ENCODE results near the gene C2CD2. TPM values are rescaled to one million over a fixed set of nuclear protein-coding genes. Genes with fewer than 3 reads are reported as not detected.

C2CD2 gene
- total and polyA plus RNA-seq, 8 donors, result 7.9 to 16.8 (median 11.3) TPM

DNA sequence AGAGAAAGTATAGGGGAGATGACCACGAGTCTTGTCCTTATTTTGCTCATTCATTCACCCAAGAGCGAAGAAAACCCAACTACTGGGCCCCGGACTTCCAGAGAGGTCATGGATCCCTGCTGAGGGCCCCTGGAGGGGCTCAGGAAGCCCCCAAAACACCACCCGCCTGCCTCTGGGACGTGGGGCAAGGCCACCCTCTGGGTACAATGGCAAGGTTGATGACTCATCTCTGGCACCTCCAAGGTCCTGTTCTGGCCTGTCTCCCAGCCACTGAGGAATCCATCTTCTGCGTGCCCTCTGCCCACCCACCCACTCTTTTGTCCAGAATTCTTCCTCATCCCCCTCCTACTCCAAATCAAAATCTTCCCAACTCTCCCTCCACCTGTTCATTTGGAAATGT, 53.4 kb downstream of the C2CD2 start:
- no peaks in the 10 kb centered on the region for H3K27me3 ChIP-seq
- ATAC-seq, result peak; percentile 36 to 57 (median 50)
- H3K36me3 ChIP-seq, result peaks cover 0 to 3% (median 0%) of the 10 kb centered on the region in 3 donors
- 75 to 80% methylated on average over 6 of the region's 6 CpGs for WGBS, 2 donors
- peaks cover 11 to 18% (median 16%) of the 10 kb centered on the region in 3 donors for H3K4me1 ChIP-seq
- intact Hi-C loops (cut with DNase I), result no loop called here
- peak in 2 of 6 donors; percentile 57 for DNase-seq
- H3K9me3 ChIP-seq, result no peaks in the 10 kb centered on the region
- H3K27ac ChIP-seq, result peak overlapping the region; percentile 67 to 84 (median 78)
- no peak for FAIRE-seq
- TF ChIP-seq, protein P1, sequence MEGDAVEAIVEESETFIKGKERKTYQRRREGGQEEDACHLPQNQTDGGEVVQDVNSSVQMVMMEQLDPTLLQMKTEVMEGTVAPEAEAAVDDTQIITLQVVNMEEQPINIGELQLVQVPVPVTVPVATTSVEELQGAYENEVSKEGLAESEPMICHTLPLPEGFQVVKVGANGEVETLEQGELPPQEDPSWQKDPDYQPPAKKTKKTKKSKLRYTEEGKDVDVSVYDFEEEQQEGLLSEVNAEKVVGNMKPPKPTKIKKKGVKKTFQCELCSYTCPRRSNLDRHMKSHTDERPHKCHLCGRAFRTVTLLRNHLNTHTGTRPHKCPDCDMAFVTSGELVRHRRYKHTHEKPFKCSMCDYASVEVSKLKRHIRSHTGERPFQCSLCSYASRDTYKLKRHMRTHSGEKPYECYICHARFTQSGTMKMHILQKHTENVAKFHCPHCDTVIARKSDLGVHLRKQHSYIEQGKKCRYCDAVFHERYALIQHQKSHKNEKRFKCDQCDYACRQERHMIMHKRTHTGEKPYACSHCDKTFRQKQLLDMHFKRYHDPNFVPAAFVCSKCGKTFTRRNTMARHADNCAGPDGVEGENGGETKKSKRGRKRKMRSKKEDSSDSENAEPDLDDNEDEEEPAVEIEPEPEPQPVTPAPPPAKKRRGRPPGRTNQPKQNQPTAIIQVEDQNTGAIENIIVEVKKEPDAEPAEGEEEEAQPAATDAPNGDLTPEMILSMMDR (IDR thresholded peaks at IDR 0.05), result no peak
- no peak overlapping the region for H3K4me3 ChIP-seq

DNA sequence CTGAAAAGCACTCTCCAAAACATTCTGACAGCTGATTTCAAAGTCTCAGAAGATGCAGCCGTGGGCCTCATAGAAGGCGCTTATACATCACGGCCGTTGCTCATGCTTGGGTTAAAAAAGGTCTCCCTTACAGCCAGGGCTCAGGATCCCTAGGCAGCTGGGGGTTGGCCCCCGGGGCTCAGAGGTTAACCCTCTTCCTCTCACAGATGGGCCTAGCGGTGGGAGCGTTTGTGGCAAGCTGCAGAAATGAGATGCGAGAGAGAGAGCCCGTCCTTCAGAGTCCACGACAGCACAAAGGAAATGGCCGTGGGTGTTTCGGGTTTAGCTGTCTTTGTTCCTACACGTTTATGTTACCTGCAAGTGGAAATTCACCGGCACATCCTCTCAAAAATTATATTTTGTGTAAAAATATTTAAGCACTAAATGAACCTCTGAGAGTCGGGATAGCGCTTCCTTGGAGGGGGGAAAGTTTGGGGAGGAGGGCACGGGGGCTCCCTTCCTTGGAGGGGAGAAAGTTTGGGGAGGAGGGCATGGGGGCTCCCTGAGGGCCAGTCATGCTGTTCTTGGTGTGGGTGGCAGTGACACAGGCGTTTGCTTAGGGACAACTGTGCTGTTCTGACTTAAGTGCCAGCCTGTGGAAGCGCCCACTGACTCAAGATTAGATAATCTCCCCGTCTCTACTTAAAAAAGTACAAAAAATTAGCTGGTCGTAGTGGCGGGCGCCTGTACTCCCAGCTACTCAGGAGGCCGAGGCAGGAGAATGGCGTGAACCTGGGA, 54.2 kb downstream of the C2CD2 start:
- Histone ChIP-seq H3K27ac (no peak overlapping the region), H3K27me3 (no peaks in the 10 kb centered on the region), H3K4me3 (no peak overlapping the region), H3K36me3 (peaks cover 0 to 3% (median 0%) of the 10 kb centered on the region in 3 donors), H3K4me1 (peaks cover 11 to 18% (median 16%) of the 10 kb centered on the region in 3 donors), H3K9me3 (no peaks in the 10 kb centered on the region)
- ATAC-seq (no peak), DNase-seq (no peak), FAIRE-seq (no peak)
- 89 to 90% methylated on average over 25 of the region's 25 CpGs for WGBS, 2 donors
- intact Hi-C loops (cut with DNase I), result no loop called here
- TF ChIP-seq, protein P1 (IDR thresholded peaks at IDR 0.05), result no peak

DNA sequence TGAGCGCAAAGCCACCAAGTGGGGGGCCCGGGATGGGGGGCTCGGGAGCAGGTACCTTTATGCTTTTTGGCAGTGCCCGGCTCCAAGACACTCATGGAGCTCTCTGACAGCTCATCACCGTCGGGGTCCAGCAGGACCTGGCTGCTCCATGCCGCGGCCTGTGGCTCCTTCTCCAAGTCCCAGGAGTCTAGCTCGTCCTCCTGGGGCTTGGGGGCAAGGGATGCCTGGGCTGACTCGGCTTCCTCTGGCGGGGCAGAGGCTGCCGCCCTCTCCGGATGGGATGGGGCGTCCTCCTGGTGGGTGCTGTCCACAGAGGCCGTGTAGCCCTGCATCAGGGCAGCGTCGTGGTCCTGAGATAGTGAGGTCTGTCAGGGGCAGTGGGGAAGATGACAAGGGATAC, 54.8 kb downstream of the C2CD2 start:
- Histone ChIP-seq H3K36me3 (peaks cover 0 to 3% (median 0%) of the 10 kb centered on the region in 3 donors), H3K4me1 (peaks cover 11 to 18% (median 16%) of the 10 kb centered on the region in 3 donors), H3K27ac (no peak overlapping the region), H3K9me3 (no peaks in the 10 kb centered on the region), H3K4me3 (no peak overlapping the region), H3K27me3 (no peaks in the 10 kb centered on the region)
- intact Hi-C loops (cut with DNase I), result no loop called here
- TF ChIP-seq, protein P1 (IDR thresholded peaks at IDR 0.05), result no peak
- DNase-seq (no peak), ATAC-seq (no peak), FAIRE-seq (no peak)
- 92 to 93% methylated on average over 17 of the region's 17 CpGs for WGBS, 2 donors

DNA sequence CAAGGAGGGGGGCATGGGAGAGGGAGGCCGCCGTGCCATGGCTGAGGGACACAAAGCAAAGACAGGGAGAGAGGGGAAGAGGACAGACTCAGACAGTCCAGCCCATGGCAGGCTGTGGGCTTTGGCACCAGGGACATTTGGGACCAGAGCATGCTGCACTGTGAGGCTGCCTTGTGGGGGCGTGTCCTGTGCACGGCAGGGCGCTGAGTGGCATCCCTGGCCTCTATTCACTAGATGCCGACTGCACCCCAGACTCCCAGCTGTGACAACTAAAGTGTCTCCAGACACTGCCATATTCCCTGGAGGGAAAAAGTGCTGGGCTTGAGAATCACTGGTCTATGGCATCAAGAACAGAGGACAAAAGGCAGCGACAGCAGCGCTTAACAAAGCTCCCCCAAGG, 56.1 kb downstream of the C2CD2 start:
- H3K36me3 ChIP-seq, result peaks cover 0 to 3% (median 0%) of the 10 kb centered on the region in 3 donors
- H3K27ac ChIP-seq, result no peak overlapping the region
- no peaks in the 10 kb centered on the region for H3K27me3 ChIP-seq
- peaks cover 11 to 18% (median 16%) of the 10 kb centered on the region in 3 donors for H3K4me1 ChIP-seq
- H3K4me3 ChIP-seq, result no peak overlapping the region
- ATAC-seq, result no peak
- TF ChIP-seq, protein P1 (IDR thresholded peaks at IDR 0.05), result no peak
- no peaks in the 10 kb centered on the region for H3K9me3 ChIP-seq
- WGBS, 2 donors, result 95% methylated on average over 8 of the region's 8 CpGs
- no peak for DNase-seq
- intact Hi-C loops (cut with DNase I), result no loop called here
- no peak for FAIRE-seq
